T-helper 2 cell treated with Interferon-gamma antibody and Interleukin-4, amounts not matched to agents 100 ng/mL and 5 ng/mL, for 36 hours (primary cell): Measurements from ENCODE around the gene CADPS. TPM values are rescaled to one million over a fixed set of nuclear protein-coding genes. Genes with fewer than 3 reads are reported as not detected.

Experiments used
- intact Hi-C: fragments of 100-400 bp; cut with micrococcal nuclease; formaldehyde crosslinking; loops from one replicate; pipeline ENCODE4 v1.15.1; 2023
- total RNA-seq: library from RNA; stranded (reverse); gene quantifications from 2 replicates; pipeline ENCODE4 v1.2.3, GENCODE V29; 2022

Gene CADPS
- total RNA-seq, 1 donor from 2014 or later: not detected

- intact Hi-C loops: no loop called here
Measured at GRCh38 chr3:62755285-62755684, 119.9 kb downstream of the CADPS start.

GRCh38 chr3:62749657-62750056 is 125.6 kb downstream of the CADPS start:
- intact Hi-C loops: no loop called here

GRCh38 chr3:62749130-62749529 is 126.1 kb downstream of the CADPS start:
- intact Hi-C loops: no loop called here

GRCh38 chr3:62737449-62737848 is 137.8 kb downstream of the CADPS start:
- intact Hi-C loops: no loop called here

DNA sequence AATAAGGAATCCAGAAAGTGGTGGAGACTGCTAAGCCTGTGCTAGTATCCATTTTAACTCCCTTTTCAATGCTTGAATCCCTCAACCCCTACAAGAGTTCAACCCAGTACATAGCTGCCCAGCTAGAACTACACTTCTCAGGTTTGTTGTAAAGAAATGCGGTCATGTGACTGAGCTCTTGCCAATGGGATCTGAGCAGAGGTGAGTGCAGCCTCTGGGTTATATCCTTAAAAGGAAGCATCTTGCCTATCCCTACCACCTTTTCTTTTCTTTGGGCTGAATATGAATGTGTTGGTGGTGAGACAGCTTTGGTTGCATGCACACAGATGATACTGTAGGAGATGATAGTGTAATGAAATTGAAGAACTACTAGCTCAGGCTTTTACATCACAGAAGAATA is 139.7 kb downstream of the CADPS start:
- intact Hi-C loops: no loop called here

DNA sequence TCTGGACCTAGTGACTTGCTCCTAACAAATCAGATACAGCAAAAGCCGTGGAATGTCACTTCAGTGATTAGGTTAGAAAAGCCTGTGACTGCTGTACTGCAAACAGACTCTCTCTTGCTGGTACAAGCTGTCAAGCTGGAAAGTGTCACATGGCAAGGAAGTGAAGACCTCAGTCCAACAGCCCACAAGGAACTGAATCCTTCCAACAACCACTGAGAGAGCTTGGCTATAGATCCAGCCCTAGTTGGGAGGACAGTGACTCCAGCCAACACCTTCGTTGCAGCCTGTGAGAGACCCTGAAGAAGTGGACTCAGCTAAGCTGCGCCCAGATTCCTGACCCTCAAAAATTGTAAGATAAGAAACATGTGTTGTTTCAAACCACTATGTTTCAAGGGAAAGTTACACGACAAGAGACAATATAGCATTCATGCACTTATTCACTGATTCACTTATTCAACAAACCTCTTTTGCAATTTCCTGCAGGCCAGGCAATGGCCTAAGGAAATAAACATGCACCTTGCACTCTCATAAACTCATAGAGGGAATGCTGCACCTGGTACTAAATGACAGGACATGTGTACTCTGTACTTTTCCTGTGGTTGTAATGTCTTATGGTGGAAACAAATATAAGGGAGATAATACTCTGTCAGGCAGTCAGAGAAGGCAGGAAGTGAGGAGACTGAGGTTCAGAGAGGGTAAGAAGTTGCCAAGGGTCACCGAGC is 142.9 kb downstream of the CADPS start:
- intact Hi-C loops: no loop called here

DNA sequence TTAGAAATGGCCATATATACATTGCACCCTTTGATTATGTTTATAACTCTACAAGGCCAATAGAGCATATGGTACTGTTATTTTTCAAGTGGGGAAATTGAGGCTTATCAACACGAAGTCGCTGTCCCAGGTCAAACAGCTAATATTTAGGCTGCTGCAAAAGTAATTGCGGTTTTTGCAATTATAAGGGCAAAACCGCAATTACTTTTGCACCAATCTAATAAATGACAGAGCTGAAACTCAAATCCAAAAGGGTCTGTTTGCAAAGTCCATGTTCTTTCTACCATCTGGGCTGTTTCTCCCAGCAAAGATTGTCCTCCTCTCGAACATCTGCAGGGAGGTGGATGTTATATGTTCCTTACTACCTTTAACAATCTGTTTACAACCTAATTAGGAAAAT is 147.2 kb downstream of the CADPS start:
- intact Hi-C loops: no loop called here

DNA sequence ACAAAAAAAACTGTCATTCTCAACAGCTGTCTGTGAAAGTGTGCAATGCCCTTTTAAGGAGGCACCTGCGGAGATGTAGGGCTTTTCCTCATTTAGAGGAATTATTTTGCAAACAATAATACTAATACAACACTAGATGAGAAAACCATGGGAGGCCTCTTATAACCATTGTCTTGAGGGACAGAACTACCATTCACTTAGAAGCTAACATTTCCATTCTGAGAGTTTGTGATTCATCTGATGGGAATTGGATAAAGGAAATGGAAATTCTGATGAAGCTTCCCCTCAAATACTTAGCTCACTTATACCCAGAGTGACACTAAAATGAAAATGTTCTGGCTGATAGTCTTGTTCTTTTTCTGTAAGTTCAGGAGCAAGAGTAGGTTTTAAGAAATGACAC is 147.7 kb downstream of the CADPS start:
- intact Hi-C loops: no loop called here

DNA sequence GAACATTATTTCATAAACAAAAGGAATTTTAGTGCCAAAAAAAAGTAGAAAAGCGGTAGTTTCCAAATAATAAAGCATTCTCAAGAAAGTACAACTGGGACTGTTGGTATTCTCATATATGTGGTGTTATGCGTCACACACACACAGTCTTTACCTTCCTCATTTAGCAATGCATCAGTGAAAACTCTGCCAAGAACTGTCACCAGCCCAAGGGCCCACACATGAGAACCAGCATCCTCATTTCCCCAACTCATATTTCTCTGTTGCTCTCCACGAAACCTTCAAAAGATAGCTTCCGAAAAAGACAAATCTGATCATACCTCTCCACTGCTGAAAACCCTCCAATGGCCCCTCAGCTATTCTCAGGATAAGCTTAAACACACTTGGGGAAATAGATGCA is 150.7 kb downstream of the CADPS start:
- intact Hi-C loops: no loop called here

DNA sequence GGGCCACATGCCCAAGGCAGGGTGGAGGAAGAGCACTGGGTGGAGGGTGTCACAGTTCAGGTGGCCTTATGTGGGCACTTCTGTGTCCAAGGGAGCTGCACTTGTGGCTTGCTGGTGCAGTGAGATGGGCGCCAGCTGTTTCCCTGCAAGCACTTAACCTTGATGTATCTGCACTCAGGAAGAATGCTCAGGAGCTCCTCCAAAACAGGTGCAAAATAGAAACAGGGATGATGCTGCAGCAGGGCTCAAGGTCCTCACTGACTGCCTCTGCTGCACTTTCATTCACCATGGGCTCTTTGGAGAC is 151.3 kb downstream of the CADPS start:
- intact Hi-C loops: no loop called here

GRCh38 chr3:62723166-62723913 is 151.9 kb downstream of the CADPS start:
- intact Hi-C loops: no loop called here

- intact Hi-C loops: no loop called here
Measured at GRCh38 chr3:62722344-62722743, 152.9 kb downstream of the CADPS start.

- intact Hi-C loops: no loop called here
Measured at GRCh38 chr3:62718515-62719320, 156.5 kb downstream of the CADPS start.

DNA sequence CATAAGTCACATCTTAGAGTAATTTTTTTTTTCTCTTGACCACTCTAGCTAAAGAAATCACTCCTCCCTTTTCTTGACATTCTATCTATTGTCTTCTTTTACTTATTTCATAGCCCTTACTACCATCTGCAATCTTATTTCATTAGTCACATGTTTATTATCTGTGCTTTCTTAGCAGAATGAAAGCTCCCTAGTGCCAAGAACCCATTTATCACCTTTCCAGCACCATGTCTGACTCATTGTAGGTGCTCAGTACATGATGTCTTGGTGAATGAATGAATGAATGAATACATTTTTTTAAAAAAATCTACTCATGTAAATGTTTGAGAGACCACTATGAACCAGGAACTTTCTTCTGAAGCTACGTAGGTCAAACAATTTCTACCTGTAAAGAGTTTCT is 157.2 kb downstream of the CADPS start:
- intact Hi-C loops: no loop called here

DNA sequence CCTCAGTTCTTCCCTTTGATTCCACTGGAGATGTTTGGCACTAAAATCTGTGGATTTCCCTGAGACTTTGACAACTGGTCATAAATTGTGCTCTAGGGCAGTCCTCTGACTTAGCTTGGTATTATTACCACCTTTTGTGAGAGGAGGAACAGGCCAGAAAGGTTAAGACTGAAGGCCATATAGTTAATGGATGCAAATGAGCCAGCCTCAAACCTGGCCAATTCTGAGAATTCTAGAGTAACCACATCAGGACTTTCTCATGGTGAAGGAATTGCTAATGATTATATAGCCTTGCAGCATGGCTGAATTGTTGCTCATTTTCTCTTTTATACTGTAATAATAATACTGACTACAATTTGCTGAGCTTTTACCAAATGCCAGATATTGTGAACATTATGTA is 162.5 kb downstream of the CADPS start:
- intact Hi-C loops: no loop called here

- intact Hi-C loops: no loop called here
Measured at GRCh38 chr3:62710751-62711150, 164.5 kb downstream of the CADPS start.

GRCh38 chr3:62708638-62709373 is 166.4 kb downstream of the CADPS start:
- intact Hi-C loops: no loop called here

GRCh38 chr3:62705721-62706120 is 169.5 kb downstream of the CADPS start:
- intact Hi-C loops: no loop called here

GRCh38 chr3:62703451-62704167 is 171.6 kb downstream of the CADPS start:
- intact Hi-C loops: no loop called here

GRCh38 chr3:62700357-62700756 is 174.9 kb downstream of the CADPS start:
- intact Hi-C loops: no loop called here

DNA sequence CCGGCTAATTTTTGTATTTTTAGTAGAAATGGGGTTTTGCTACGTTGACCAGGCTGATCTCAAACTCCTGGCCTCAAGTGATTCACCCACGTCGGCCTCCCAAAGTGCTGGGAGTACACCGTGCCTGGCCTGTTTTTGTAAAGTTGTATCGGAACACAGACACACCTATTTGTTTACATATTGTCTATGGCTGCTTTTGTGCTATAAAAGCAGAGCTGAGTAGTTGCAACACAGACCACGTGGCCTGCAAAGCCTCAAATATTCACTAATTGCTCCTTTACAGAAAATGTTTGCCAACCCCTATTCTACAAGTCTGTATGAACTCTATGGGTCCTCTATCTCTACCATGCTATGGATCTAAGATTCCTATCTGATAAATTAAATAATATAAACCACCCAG is 175.5 kb downstream of the CADPS start:
- intact Hi-C loops: no loop called here
